Kidney (tissue), 22 donors: ENCODE measurements around the gene ISM2. TPM values are rescaled to one million over a fixed set of nuclear protein-coding genes. Genes with fewer than 3 reads are reported as not detected.
"Not testable (repeated sequence)": the region's sequence is repeated elsewhere in the genome, so short reads cannot be mapped to it uniquely, and the experiment has no call there.

Source experiments
- DNase-seq, 5 donors: peaks; one replicate each; pipeline ENCODE4 v3.0.0-alpha.2; 2013 to 2020
- FAIRE-seq: peaks from 2 replicates; lab custom pipeline; 2012; peaks lifted over from hg19 to GRCh38; lab: Jason Lieb, UNC
- H3K27ac ChIP-seq, 2 donors: one replicate each; pipeline ENCODE4 v1.7.0; 2013; ENCODE audit warnings: low read depth in 2 of 2, low read length in 2 of 2, inconsistent platforms in 1 of 2
- H3K27me3 ChIP-seq: one replicate; pipeline ENCODE4 v1.7.1; 2013; ENCODE audit warnings: low read length, inconsistent platforms; ENCODE audit not compliant: control insufficient read depth, insufficient read depth
- H3K36me3 ChIP-seq, 3 donors: one replicate each; pipeline versions ENCODE4 v1.7.0 to v1.7.1; 2013; ENCODE audit warnings: low read length in 3 of 3, control low read depth in 1 of 3, inconsistent platforms in 1 of 3; ENCODE audit not compliant: insufficient read depth in 3 of 3, control insufficient read depth in 2 of 3
- H3K4me1 ChIP-seq, 3 donors: one replicate each; pipeline versions ENCODE4 v1.7.0 to v1.7.1; 2013; ENCODE audit warnings: low read length in 3 of 3, inconsistent platforms in 1 of 3, low read depth in 1 of 3; ENCODE audit not compliant: control insufficient read depth in 2 of 3, insufficient read depth in 2 of 3
- H3K4me3 ChIP-seq, 3 donors: one replicate each; pipeline versions ENCODE4 v1.7.0 to v1.8.1; 2013; ENCODE audit warnings: low read length in 3 of 3, control low read depth in 1 of 3, inconsistent platforms in 1 of 3
- H3K9ac ChIP-seq, 3 donors: one replicate each; pipeline versions ENCODE4 v1.7.0 to v1.7.1; 2013; ENCODE audit warnings: low read length in 3 of 3, control low read depth in 1 of 3, inconsistent platforms in 1 of 3
- H3K9me3 ChIP-seq, 3 donors: one replicate each; pipeline versions ENCODE4 v1.7.0 to v1.7.1; 2013; ENCODE audit warnings: low read length in 3 of 3, control low read depth in 1 of 3, inconsistent platforms in 1 of 3; ENCODE audit not compliant: control insufficient read depth in 2 of 3, insufficient read depth in 1 of 3
- intact Hi-C: fragments of 100-400 bp; cut with DNase I; formaldehyde crosslinking; loops from one replicate; pipeline ENCODE4 v1.11.1; 2022
- long read RNA-seq, 10 donors: library from polyadenylated mRNA in 1 of 10; unstranded in 1 of 10; transcript quantifications; one replicate each; pipeline ENCODE4 v2.0.0 and lab custom pipeline, GENCODE V29; 2021 to 2026
- polyA plus RNA-seq: library from polyadenylated mRNA; stranded (reverse); fragments of 350-450 nt; fragmentation: Illumina TruSeq; extraction: RNeasy Lipid Tissue Mini Kit (QIAGEN cat#74804); gene quantifications from one replicate; pipeline ENCODE4 v1.2.3, GENCODE V29; 2014; ENCODE audit warnings: low read depth, low replicate concordance; ENCODE audit not compliant: insufficient read depth
- total RNA-seq: library from RNA; stranded (reverse); fragmentation: NEBNext Ultra II Directional; extraction: Animal tissue kit (Norgen Biotek cat#: 25700); gene quantifications from one replicate; pipeline ENCODE4 v1.2.1, GENCODE V29; 2021
- TF ChIP-seq, protein P1 (sequence below): IDR thresholded peaks from 3 replicates; pipeline ENCODE4 v1.5.1; 2012; ENCODE audit warnings: mild to moderate bottlenecking, moderate library complexity, borderline replicate concordance; ENCODE audit not compliant: insufficient read depth; ENCODE audit errors: extremely low read depth
- donor health status: control.
- donor health status: control.
- donor health status: control.
- donor health status: control.
- donor health status: control.
- donor health status: DM: yes; HTN: yes; CAD: no.
- donor health status: Normal renal cell carcinoma (clear cell type).

ISM2 gene
- total RNA-seq (0.57 TPM), polyA plus RNA-seq (0.80 TPM)
- long read RNA-seq, donor 1: 0 reads
- long read RNA-seq, donor 2: 0 reads
- long read RNA-seq, donor 3: 0 reads
- long read RNA-seq, donor 4, partial matches to known transcripts: 0 of 2 reads
- long read RNA-seq, donor 4, other reads (novel, unspliced or antisense): 0 of 2 reads
- long read RNA-seq, donor 5: 0 reads
- long read RNA-seq, donor 6: 0 reads
- long read RNA-seq, donor 7, partial matches to known transcripts: 0 of 1 reads
- long read RNA-seq, donor 7, other reads (novel, unspliced or antisense): 0 of 1 reads
- long read RNA-seq, donor 8: 0 reads
- long read RNA-seq, donor 9: 0 reads
- long read RNA-seq, donor 10: 0 reads

GRCh38 chr14:77498120-77498979 is at the start of gene ISM2:
Gene ISM2 (minus strand): TSS chr14:77498816. CDS start chr14:77498793, 23 bp downstream.
- DNase-seq (peak; percentile 50 to 79 (median 69)), FAIRE-seq (no peak)
- TF ChIP-seq, protein P1, sequence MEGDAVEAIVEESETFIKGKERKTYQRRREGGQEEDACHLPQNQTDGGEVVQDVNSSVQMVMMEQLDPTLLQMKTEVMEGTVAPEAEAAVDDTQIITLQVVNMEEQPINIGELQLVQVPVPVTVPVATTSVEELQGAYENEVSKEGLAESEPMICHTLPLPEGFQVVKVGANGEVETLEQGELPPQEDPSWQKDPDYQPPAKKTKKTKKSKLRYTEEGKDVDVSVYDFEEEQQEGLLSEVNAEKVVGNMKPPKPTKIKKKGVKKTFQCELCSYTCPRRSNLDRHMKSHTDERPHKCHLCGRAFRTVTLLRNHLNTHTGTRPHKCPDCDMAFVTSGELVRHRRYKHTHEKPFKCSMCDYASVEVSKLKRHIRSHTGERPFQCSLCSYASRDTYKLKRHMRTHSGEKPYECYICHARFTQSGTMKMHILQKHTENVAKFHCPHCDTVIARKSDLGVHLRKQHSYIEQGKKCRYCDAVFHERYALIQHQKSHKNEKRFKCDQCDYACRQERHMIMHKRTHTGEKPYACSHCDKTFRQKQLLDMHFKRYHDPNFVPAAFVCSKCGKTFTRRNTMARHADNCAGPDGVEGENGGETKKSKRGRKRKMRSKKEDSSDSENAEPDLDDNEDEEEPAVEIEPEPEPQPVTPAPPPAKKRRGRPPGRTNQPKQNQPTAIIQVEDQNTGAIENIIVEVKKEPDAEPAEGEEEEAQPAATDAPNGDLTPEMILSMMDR: no peak
- Histone ChIP-seq H3K9ac (no peak within 1 kb of the TSS), H3K4me1 (peaks cover 0 to 10% (median 0%) of the 10 kb centered on the region in 3 donors), H3K27me3 (peaks cover 3% of the 10 kb centered on the region), H3K9me3 (no peaks in the 10 kb centered on the region), H3K4me3 (peak within 1 kb of the TSS in 2 of 3 donors; percentile 38 to 49), H3K27ac (no peak within 1 kb of the TSS), H3K36me3 (no peaks in the 10 kb centered on the region)
- intact Hi-C loops: no loop called here

GRCh38 chr14:77547512-77548180 is 49.0 kb upstream of the ISM2 start:
- Histone ChIP-seq H3K27ac (no peak overlapping the region), H3K9ac (no peak overlapping the region), H3K36me3 (peaks cover 7 to 20% (median 13%) of the 10 kb centered on the region in 3 donors), H3K4me1 (peaks cover 0 to 4% (median 0%) of the 10 kb centered on the region in 3 donors), H3K27me3 (no peaks in the 10 kb centered on the region), H3K4me3 (no peak overlapping the region), H3K9me3 (no peaks in the 10 kb centered on the region)
- DNase-seq: no peak
- TF ChIP-seq, protein P1: no peak
- FAIRE-seq: no peak
- intact Hi-C loops: no loop called here

DNA sequence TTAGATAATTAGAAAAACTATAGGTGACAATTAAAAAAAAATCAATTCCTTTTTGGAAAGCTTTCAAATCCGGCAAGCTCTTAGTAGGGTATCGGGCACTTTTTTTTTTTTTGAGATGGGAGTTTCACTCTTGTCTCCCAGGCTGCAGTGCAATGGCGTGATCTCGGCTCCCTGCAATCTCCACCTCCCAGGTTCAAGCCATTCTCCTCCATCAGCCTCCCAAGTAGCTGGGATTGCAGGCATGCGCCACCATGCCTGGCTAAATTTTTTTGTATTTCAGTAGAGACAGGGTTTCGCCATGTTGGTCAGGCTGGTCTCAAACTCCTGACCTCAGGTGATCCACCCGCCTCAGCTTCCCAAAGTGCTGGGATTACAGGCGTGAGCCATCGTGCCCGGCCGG is 46.6 kb upstream of the ISM2 start:
- DNase-seq, H3K9ac ChIP-seq, H3K4me1 ChIP-seq, H3K27ac ChIP-seq, H3K9me3 ChIP-seq, FAIRE-seq, intact Hi-C loops, H3K4me3 ChIP-seq, H3K27me3 ChIP-seq: not testable (repeated sequence)
- H3K36me3 ChIP-seq: peaks cover 4 to 13% (median 13%) of the 10 kb centered on the region in 3 donors
